NB4 (cell line): ENCODE results near the gene INPP5F.

ENCODE experiments used
- POLR2A ChIP-seq: IDR thresholded peaks from 2 replicates; pipeline ENCODE4 v1.6.1; 2011; ENCODE audit warnings: mild to moderate bottlenecking; ENCODE audit not compliant: insufficient read length; ENCODE audit errors: extremely low read depth
- TF ChIP-seq, protein P1 (sequence below): IDR thresholded peaks from one replicate; pipeline ENCODE4 v1.5.1; 2012; ENCODE audit warnings: low read depth, low read length
- TF ChIP-seq, protein P2 (sequence below): IDR thresholded peaks from 2 replicates; pipeline ENCODE4 v1.6.1; 2011; ENCODE audit warnings: low read depth, low read length

DNA sequence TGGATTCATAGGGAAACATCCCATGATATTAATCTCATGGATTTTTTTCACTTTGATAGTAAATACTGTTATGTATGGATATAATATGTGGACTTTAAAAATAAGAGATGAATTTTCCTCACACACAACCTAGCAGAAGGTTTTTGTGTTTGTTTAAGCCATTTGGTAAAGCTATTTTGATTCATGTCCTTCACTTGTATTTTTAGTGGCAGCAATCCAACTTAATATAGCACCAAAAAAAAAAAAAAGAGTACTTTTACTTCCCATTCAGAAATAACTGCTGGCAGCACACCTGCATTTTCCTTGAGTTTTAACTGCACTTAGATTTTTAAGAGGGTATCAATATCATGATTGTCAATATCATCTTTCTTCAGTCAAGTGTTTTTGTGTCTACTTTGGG is 86.8 kb downstream of the INPP5F start:
- TF ChIP-seq, protein P1, sequence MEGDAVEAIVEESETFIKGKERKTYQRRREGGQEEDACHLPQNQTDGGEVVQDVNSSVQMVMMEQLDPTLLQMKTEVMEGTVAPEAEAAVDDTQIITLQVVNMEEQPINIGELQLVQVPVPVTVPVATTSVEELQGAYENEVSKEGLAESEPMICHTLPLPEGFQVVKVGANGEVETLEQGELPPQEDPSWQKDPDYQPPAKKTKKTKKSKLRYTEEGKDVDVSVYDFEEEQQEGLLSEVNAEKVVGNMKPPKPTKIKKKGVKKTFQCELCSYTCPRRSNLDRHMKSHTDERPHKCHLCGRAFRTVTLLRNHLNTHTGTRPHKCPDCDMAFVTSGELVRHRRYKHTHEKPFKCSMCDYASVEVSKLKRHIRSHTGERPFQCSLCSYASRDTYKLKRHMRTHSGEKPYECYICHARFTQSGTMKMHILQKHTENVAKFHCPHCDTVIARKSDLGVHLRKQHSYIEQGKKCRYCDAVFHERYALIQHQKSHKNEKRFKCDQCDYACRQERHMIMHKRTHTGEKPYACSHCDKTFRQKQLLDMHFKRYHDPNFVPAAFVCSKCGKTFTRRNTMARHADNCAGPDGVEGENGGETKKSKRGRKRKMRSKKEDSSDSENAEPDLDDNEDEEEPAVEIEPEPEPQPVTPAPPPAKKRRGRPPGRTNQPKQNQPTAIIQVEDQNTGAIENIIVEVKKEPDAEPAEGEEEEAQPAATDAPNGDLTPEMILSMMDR, result no peak
- no peak for TF ChIP-seq POLR2A
- TF ChIP-seq, protein P2, sequence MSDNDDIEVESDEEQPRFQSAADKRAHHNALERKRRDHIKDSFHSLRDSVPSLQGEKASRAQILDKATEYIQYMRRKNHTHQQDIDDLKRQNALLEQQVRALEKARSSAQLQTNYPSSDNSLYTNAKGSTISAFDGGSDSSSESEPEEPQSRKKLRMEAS, result no peak
